Breast epithelium (tissue), 4 donors: ENCODE data around the gene TRAF4. TPM values are rescaled to one million over a fixed set of nuclear protein-coding genes. Genes with fewer than 3 reads are reported as not detected.
A peak's percentile ranks its signal among the peaks of the same experiment; 100 is the strongest.

ENCODE experiments used
- DNase-seq, 2 donors: peaks; one replicate each; pipeline ENCODE4 v3.0.0-alpha.2; 2019; ENCODE audit warnings: low spot score in 2 of 2
- H3K27ac ChIP-seq, 2 donors: fragments of 200-600 bp; sonication (generic) in 1 of 2; one replicate each; pipeline ENCODE4 v1.5.1; 2016 to 2019; ENCODE audit warnings: mild to moderate bottlenecking in 1 of 2
- H3K27me3 ChIP-seq, 2 donors: fragments of 200-600 bp; sonication (generic) in 1 of 2; one replicate each; pipeline versions ENCODE4 v1.5.1 to v1.6.0; 2017 to 2019; ENCODE audit warnings: control low read depth in 1 of 2, mild to moderate bottlenecking in 1 of 2
- H3K36me3 ChIP-seq: fragments of 200-600 bp; one replicate; pipeline ENCODE4 v1.5.1; 2019
- H3K4me1 ChIP-seq, 2 donors: fragments of 200-600 bp; sonication (generic); one replicate each; pipeline ENCODE4 v1.5.1; 2016 to 2019; ENCODE audit warnings: control low read depth in 1 of 2
- H3K4me3 ChIP-seq, 3 donors: fragments of 200-600 bp; sonication (generic); 1 replicate in 2 of 3; 2 replicates in 1 of 3; pipeline ENCODE4 v1.5.1; 2016 to 2019; ENCODE audit warnings: mild to moderate bottlenecking in 3 of 3, moderate library complexity in 2 of 3
- H3K9me3 ChIP-seq, 2 donors: fragments of 200-600 bp; sonication (generic) in 1 of 2; one replicate each; pipeline ENCODE4 v1.5.1; 2016 to 2019; ENCODE audit warnings: control low read depth in 1 of 2
- POLR2A ChIP-seq: fragments of 450-650 bp; IDR thresholded peaks from one replicate; pipeline ENCODE4 v1.6.1; 2016; ENCODE audit warnings: antibody characterized with exemption, mild to moderate bottlenecking, moderate library complexity
- POLR2AphosphoS5 ChIP-seq, 3 donors: sonication (generic); formaldehyde crosslinking; IDR thresholded peaks; one replicate each; pipeline ENCODE4 v1.6.1; 2017; ENCODE audit warnings: antibody characterized with exemption in 3 of 3
- intact Hi-C: fragments of 100-400 bp; cut with DNase I; formaldehyde crosslinking; loops from one replicate; pipeline ENCODE4 v1.15.1; 2023; ENCODE audit warnings: low total_unique reads
- total RNA-seq, 3 donors: library from RNA; depleted of rRNA; stranded (reverse); fragments of >200 nt; gene quantifications; one replicate each; pipeline ENCODE4 v1.1.0, GENCODE V29; 2016
- TF ChIP-seq, protein P1 (sequence below), 3 donors: fragments of 450-650 bp; IDR thresholded peaks; one replicate each; pipeline ENCODE4 v1.5.1; 2016 to 2017; ENCODE audit warnings: antibody characterized with exemption in 3 of 3, mild to moderate bottlenecking in 3 of 3, moderate library complexity in 3 of 3

TRAF4 gene
- total RNA-seq, 3 donors from 2014 or later = 12.3 to 63.6 (median 48.9) TPM

DNA sequence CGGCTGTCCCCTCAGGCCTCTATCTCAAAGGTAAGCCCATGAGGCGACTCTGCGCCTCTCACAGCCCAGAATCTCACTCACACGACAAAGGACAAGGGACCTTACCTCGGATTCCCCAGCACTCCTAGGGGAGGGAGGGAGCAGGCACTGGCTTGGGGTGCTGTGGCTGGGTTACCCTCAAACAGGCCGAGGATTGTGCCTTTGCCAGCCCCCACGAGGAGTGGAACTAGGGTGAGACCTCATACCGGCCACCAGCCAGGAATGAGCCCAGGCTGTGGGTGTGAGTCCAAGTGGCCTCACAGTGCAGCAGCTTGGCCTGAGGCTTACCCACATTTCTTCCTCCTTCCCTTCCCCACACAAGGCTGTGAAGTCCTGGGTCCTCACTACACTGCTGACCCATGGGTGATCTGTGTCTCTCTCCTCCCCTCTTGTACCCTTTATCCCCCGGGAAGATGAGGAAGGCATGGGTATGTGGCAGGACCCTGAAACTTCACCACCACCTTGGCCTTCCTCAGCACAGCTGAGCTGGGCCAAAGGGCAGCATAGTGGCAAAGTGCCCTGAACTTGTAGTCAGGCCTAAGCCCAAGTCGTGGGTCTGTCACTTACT lies 38.0 kb upstream of the TRAF4 start:
- intact Hi-C loops = no loop called here
- H3K9me3 ChIP-seq = no peaks in the 10 kb centered on the region
- TF ChIP-seq POLR2AphosphoS5 (IDR thresholded peaks at IDR 0.05) (no peak), POLR2A (no peak)
- TF ChIP-seq, protein P1, sequence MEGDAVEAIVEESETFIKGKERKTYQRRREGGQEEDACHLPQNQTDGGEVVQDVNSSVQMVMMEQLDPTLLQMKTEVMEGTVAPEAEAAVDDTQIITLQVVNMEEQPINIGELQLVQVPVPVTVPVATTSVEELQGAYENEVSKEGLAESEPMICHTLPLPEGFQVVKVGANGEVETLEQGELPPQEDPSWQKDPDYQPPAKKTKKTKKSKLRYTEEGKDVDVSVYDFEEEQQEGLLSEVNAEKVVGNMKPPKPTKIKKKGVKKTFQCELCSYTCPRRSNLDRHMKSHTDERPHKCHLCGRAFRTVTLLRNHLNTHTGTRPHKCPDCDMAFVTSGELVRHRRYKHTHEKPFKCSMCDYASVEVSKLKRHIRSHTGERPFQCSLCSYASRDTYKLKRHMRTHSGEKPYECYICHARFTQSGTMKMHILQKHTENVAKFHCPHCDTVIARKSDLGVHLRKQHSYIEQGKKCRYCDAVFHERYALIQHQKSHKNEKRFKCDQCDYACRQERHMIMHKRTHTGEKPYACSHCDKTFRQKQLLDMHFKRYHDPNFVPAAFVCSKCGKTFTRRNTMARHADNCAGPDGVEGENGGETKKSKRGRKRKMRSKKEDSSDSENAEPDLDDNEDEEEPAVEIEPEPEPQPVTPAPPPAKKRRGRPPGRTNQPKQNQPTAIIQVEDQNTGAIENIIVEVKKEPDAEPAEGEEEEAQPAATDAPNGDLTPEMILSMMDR (IDR thresholded peaks at IDR 0.05) = no peak
- no peak overlapping the region for H3K4me3 ChIP-seq
- H3K27me3 ChIP-seq = no peaks in the 10 kb centered on the region
- H3K27ac ChIP-seq = no peak overlapping the region
- H3K36me3 ChIP-seq = peaks cover 6% of the 10 kb centered on the region
- no peaks in the 10 kb centered on the region for H3K4me1 ChIP-seq
- no peak for DNase-seq

DNA sequence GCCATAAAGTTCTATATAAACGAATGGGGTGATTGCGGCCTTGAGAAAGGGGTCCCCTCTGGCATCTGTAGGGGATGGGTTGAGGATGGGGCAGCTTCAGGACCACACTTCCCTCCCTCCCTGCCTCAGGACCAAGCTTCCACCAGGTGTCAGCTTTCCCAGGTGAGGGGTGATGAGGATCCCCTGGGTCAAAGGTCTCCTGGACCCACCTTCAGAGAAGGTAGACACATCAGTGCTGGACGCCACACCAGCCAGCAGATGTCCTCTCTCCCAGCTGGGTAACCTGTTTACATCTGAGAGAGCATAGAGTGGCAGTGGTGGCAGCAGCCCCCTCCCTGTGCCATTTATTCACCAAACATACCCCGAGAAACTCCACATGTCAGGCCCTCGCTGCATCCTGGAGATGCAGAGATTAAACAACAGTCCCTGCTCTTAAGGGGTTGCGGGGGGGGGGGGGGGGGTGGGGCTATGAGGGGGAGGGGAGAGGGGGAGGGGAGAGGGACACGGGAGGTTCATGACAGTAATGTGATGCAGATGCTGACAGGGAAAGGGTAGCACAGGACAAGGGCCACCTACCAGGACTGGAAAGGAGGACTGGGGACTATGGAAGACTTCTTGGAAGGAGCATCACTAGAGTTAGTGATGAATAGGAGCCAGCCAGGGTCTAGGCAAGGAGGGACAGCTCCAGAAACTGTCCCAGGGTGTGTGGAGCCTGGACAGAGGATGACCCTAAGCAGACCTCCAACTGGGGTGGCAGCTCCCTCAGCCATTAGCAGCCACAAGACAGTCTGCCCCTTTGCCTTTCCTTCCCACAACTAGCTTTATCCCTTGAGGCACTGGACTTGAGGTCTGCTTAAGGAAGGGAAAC lies 37.1 kb upstream of the TRAF4 start:
- H3K9me3 ChIP-seq = no peaks in the 10 kb centered on the region
- no peak overlapping the region for H3K27ac ChIP-seq
- intact Hi-C loops = no loop called here
- no peaks in the 10 kb centered on the region for H3K27me3 ChIP-seq
- no peaks in the 10 kb centered on the region for H3K4me1 ChIP-seq
- H3K36me3 ChIP-seq = peaks cover 6% of the 10 kb centered on the region
- no peak for DNase-seq
- no peak overlapping the region for H3K4me3 ChIP-seq
- TF ChIP-seq POLR2A (no peak), POLR2AphosphoS5 (IDR thresholded peaks at IDR 0.05) (no peak)
- TF ChIP-seq, protein P1 (IDR thresholded peaks at IDR 0.05) = no peak

DNA sequence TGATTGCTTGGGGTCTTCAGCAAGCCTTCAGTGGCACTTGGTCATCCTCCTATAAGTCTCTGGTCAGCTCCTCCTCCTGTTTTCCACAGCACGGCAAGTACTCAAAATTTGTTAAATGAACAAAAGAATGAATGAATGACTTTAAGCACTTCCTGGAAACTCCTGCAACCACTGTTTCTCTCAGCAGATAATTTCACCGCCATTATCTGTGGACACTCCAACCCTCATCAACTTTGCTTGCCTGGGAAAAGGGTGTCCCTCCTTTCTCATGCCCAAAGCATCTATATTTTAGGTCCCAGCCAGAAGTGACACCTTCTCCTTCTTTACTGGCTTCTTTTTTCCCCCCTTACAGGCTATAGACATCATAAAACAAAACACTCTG lies 36.5 kb upstream of the TRAF4 start:
- no peaks in the 10 kb centered on the region for H3K9me3 ChIP-seq
- intact Hi-C loops = no loop called here
- no peak for DNase-seq
- no peaks in the 10 kb centered on the region for H3K4me1 ChIP-seq
- H3K27ac ChIP-seq = no peak overlapping the region
- H3K36me3 ChIP-seq = peaks cover 3% of the 10 kb centered on the region
- H3K4me3 ChIP-seq = no peak overlapping the region
- TF ChIP-seq, protein P1 (IDR thresholded peaks at IDR 0.05) = no peak
- TF ChIP-seq POLR2A = no peak
- no peak for TF ChIP-seq POLR2AphosphoS5 (IDR thresholded peaks at IDR 0.05)
- no peaks in the 10 kb centered on the region for H3K27me3 ChIP-seq

DNA sequence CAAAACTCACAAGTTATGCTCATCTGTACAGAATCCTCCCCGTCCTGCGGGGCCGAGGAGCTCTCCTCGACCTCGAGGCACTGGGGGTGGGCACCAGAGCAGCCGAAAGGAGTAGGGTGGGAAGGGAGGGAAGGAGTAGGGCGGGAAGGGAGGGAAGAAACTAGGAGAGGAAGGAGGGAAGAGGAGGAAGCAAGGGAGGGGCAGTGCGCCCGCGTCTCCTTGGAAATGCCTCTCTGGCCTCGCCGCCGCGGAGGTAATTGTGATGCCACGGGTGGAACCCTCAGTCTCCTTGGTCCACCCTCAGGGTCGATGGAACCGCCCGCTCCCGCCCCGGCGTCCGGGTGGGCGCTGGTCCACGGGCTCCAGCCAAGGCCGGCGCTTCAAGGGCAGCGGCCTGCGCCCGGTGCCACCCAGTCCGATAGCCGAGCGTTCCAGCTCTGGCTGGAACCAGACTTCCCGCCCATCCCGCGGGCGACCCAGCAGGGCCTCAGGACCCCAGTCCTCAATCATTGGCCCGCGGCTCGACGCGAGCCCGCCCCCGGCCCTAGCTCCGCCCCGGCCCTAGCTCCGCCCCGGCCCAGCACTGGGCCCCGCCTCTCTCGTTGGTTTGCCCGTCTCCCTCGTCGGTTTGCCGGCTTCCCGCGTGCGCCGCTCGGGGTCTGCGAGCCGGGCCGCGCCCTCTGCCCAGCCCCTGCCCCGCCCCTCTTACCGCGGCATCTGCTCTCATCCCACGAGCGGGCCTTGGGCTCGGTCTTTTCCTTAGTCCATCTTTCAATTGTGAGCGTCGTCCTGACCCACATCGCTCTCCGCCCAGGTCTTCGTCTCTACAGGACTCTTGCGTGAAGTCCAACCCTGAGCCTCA lies 32.7 kb upstream of the TRAF4 start:
- intact Hi-C loops = no loop called here
- TF ChIP-seq POLR2AphosphoS5 (IDR thresholded peaks at IDR 0.05) = peak; percentile 30 to 48 (median 40)
- no peak for TF ChIP-seq POLR2A
- TF ChIP-seq, protein P1 (IDR thresholded peaks at IDR 0.05) = no peak
- Histone ChIP-seq H3K4me1 (peaks cover 0 to 2% of the 10 kb centered on the region in 2 donors), H3K27ac (peak overlapping the region; percentile 90 to 93), H3K36me3 (no peaks in the 10 kb centered on the region), H3K27me3 (no peaks in the 10 kb centered on the region), H3K4me3 (peak overlapping the region; percentile 61 to 77 (median 76)), H3K9me3 (no peaks in the 10 kb centered on the region)
- peak; percentile 68 to 83 for DNase-seq
